Measurements from ENCODE around the gene CAP1.
A peak's percentile ranks its signal among the peaks of the same experiment; 100 is the strongest.

CAP1 gene

GRCh38 chr1:40094466-40095110 lies 54.1 kb downstream of the CAP1 start:
- DNase-seq (ENCODE audit: extremely low read depth in 1 of 2, low read depth in 1 of 2), result no peak

GRCh38 chr1:40095806-40096205 lies 55.3 kb downstream of the CAP1 start:
- DNase-seq (ENCODE audit: extremely low read depth in 1 of 2, low read depth in 1 of 2), result no peak

- peak in 1 of 2 donors; percentile 1 for DNase-seq (ENCODE audit: extremely low read depth in 1 of 2, low read depth in 1 of 2)
These were observed 56.1 kb downstream of the CAP1 start for GRCh38 chr1:40096646-40096976.

GRCh38 chr1:40096977-40097782 lies 56.7 kb downstream of the CAP1 start, which contains the start of gene PPT1:
TSS of gene PPT1 (minus strand) at chr1:40097252. CDS start at chr1:40097238, 14 bp downstream.
- peak; percentile 55 to 62 for DNase-seq (ENCODE audit: extremely low read depth in 1 of 2, low read depth in 1 of 2)

GRCh38 chr1:40102038-40102437 lies 61.5 kb downstream of the CAP1 start:
- DNase-seq (ENCODE audit: extremely low read depth in 1 of 2, low read depth in 1 of 2), result no peak

- DNase-seq (ENCODE audit: extremely low read depth in 1 of 2, low read depth in 1 of 2), result no peak
These were observed 62.4 kb downstream of the CAP1 start for GRCh38 chr1:40102896-40103295.

- DNase-seq (ENCODE audit: extremely low read depth in 1 of 2, low read depth in 1 of 2), result no peak
These were observed 64.5 kb downstream of the CAP1 start for GRCh38 chr1:40105028-40105427.

- no peak for DNase-seq (ENCODE audit: extremely low read depth in 1 of 2, low read depth in 1 of 2)
These were observed 66.9 kb downstream of the CAP1 start for GRCh38 chr1:40107290-40107959.

GRCh38 chr1:40110389-40110788 lies 69.9 kb downstream of the CAP1 start:
- DNase-seq (ENCODE audit: extremely low read depth in 1 of 2, low read depth in 1 of 2), result no peak

GRCh38 chr1:40114400-40114799 lies 73.9 kb downstream of the CAP1 start:
- DNase-seq (ENCODE audit: extremely low read depth in 1 of 2, low read depth in 1 of 2), result no peak

- no peak for DNase-seq (ENCODE audit: extremely low read depth in 1 of 2, low read depth in 1 of 2)
These were observed 79.6 kb downstream of the CAP1 start for GRCh38 chr1:40120128-40120527.

All from stimulated activated CD8-positive, alpha-beta memory T cell treated with anti-CD3 and anti-CD28 coated beads, Interleukin-7, amount 100 ng/mL, for 48 hours (primary cell).